ENCODE data around the gene PDCD1LG2. TPM values are rescaled to one million over a fixed set of nuclear protein-coding genes. Genes with fewer than 3 reads are reported as not detected.

PDCD1LG2 gene
- total RNA-seq, 1 donor from 2014 or later = 8.8 TPM

- Histone ChIP-seq H3K79me2 (ENCODE audit: insufficient read depth, low read length) (no peaks in the 10 kb centered on the region), H3K27me3 (ENCODE audit: insufficient read depth, low read length) (no peaks in the 10 kb centered on the region), H3K9ac (ENCODE audit: low read length) (no peak overlapping the region), H3K4me2 (ENCODE audit: low read length) (no peak overlapping the region), H3K36me3 (ENCODE audit: insufficient read depth, low read length) (no peaks in the 10 kb centered on the region), H3K9me3 (ENCODE audit: insufficient read depth, low read depth, low read length) (no peaks in the 10 kb centered on the region), H3K4me1 (ENCODE audit: insufficient read depth, low read length) (peaks cover 3% of the 10 kb centered on the region), H3K27ac (ENCODE audit: low read depth, low read length) (no peak overlapping the region), H2AFZ (ENCODE audit: low read depth, low read length) (no peak overlapping the region), H4K20me1 (ENCODE audit: insufficient read depth, low read length) (no peaks in the 10 kb centered on the region), H3K4me3 (ENCODE audit: insufficient read depth, low read depth, low read length) (no peak overlapping the region)
- Mint-ChIP-seq H3K4me1 (ENCODE audit: low read depth, unreplicated experiment) (peaks cover 8% of the 10 kb centered on the region), H3K9me3 (ENCODE audit: unreplicated experiment) (no peaks in the 10 kb centered on the region), H3K4me3 (ENCODE audit: unreplicated experiment) (no peak overlapping the region), H3K27me3 (ENCODE audit: low read depth, unreplicated experiment) (no peaks in the 10 kb centered on the region), H3K27ac (ENCODE audit: unreplicated experiment) (no peak overlapping the region), H3K36me3 (ENCODE audit: low read depth, unreplicated experiment) (peaks cover 2% of the 10 kb centered on the region)
- TF ChIP-seq CTCF (IDR thresholded peaks at IDR 0.05; ENCODE audit: insufficient read depth, low read depth, low read length) (no peak), EZH2 (IDR thresholded peaks at IDR 0.05; ENCODE audit: insufficient read depth, low read length) (no peak)
- no peak for DNase-seq (ENCODE audit: low read depth)
- no peak for FAIRE-seq
Measured at GRCh38 chr9:5592231-5592630, 81.9 kb downstream of the PDCD1LG2 start.

GRCh38 chr9:5592904-5593303 is 82.6 kb downstream of the PDCD1LG2 start:
- Mint-ChIP-seq H3K27me3 (ENCODE audit: low read depth, unreplicated experiment) (no peaks in the 10 kb centered on the region), H3K36me3 (ENCODE audit: low read depth, unreplicated experiment) (peaks cover 2% of the 10 kb centered on the region), H3K9me3 (ENCODE audit: unreplicated experiment) (no peaks in the 10 kb centered on the region), H3K4me3 (ENCODE audit: unreplicated experiment) (no peak overlapping the region), H3K27ac (ENCODE audit: unreplicated experiment) (no peak overlapping the region), H3K4me1 (ENCODE audit: low read depth, unreplicated experiment) (peaks cover 5% of the 10 kb centered on the region)
- H3K4me3 ChIP-seq (ENCODE audit: insufficient read depth, low read depth, low read length) = no peak overlapping the region
- no peak for TF ChIP-seq CTCF (IDR thresholded peaks at IDR 0.05; ENCODE audit: insufficient read depth, low read depth, low read length)
- no peak for TF ChIP-seq EZH2 (IDR thresholded peaks at IDR 0.05; ENCODE audit: insufficient read depth, low read length)
- no peak overlapping the region for H3K4me2 ChIP-seq (ENCODE audit: low read length)
- no peaks in the 10 kb centered on the region for H3K9me3 ChIP-seq (ENCODE audit: insufficient read depth, low read depth, low read length)
- no peaks in the 10 kb centered on the region for H3K36me3 ChIP-seq (ENCODE audit: insufficient read depth, low read length)
- H3K9ac ChIP-seq (ENCODE audit: low read length) = no peak overlapping the region
- no peak for FAIRE-seq
- no peaks in the 10 kb centered on the region for H3K79me2 ChIP-seq (ENCODE audit: insufficient read depth, low read length)
- H3K4me1 ChIP-seq (ENCODE audit: insufficient read depth, low read length) = no peaks in the 10 kb centered on the region
- H3K27me3 ChIP-seq (ENCODE audit: insufficient read depth, low read length) = no peaks in the 10 kb centered on the region
- no peak overlapping the region for H3K27ac ChIP-seq (ENCODE audit: low read depth, low read length)
- no peaks in the 10 kb centered on the region for H4K20me1 ChIP-seq (ENCODE audit: insufficient read depth, low read length)
- no peak for DNase-seq (ENCODE audit: low read depth)
- no peak overlapping the region for H2AFZ ChIP-seq (ENCODE audit: low read depth, low read length)

GRCh38 chr9:5593904-5594303 is 83.6 kb downstream of the PDCD1LG2 start:
- Mint-ChIP-seq H3K36me3 (ENCODE audit: low read depth, unreplicated experiment) (peaks cover 2% of the 10 kb centered on the region), H3K4me3 (ENCODE audit: unreplicated experiment) (no peak overlapping the region), H3K27me3 (ENCODE audit: low read depth, unreplicated experiment) (no peaks in the 10 kb centered on the region), H3K27ac (ENCODE audit: unreplicated experiment) (no peak overlapping the region), H3K4me1 (ENCODE audit: low read depth, unreplicated experiment) (peaks cover 5% of the 10 kb centered on the region), H3K9me3 (ENCODE audit: unreplicated experiment) (no peaks in the 10 kb centered on the region)
- H3K27ac ChIP-seq (ENCODE audit: low read depth, low read length) = no peak overlapping the region
- no peaks in the 10 kb centered on the region for H3K27me3 ChIP-seq (ENCODE audit: insufficient read depth, low read length)
- H4K20me1 ChIP-seq (ENCODE audit: insufficient read depth, low read length) = no peaks in the 10 kb centered on the region
- H3K36me3 ChIP-seq (ENCODE audit: insufficient read depth, low read length) = no peaks in the 10 kb centered on the region
- no peak overlapping the region for H3K4me3 ChIP-seq (ENCODE audit: insufficient read depth, low read depth, low read length)
- FAIRE-seq (no peak), DNase-seq (ENCODE audit: low read depth) (no peak)
- H2AFZ ChIP-seq (ENCODE audit: low read depth, low read length) = no peak overlapping the region
- no peak overlapping the region for H3K4me2 ChIP-seq (ENCODE audit: low read length)
- H3K4me1 ChIP-seq (ENCODE audit: insufficient read depth, low read length) = no peaks in the 10 kb centered on the region
- TF ChIP-seq EZH2 (IDR thresholded peaks at IDR 0.05; ENCODE audit: insufficient read depth, low read length) (no peak), CTCF (IDR thresholded peaks at IDR 0.05; ENCODE audit: insufficient read depth, low read depth, low read length) (no peak)
- H3K79me2 ChIP-seq (ENCODE audit: insufficient read depth, low read length) = no peaks in the 10 kb centered on the region
- H3K9ac ChIP-seq (ENCODE audit: low read length) = no peak overlapping the region
- H3K9me3 ChIP-seq (ENCODE audit: insufficient read depth, low read depth, low read length) = no peaks in the 10 kb centered on the region

Measured in astrocyte (in vitro differentiated cells and primary cell).